GM18517 (cell line): Measurements from ENCODE around the gene LY6G5C.

Experiments
- ATAC-seq: cut with Tn5 transposase; IDR thresholded peaks from one replicate; pipeline ENCODE4 v1.9.1; 2021; ENCODE audit warnings: mild to moderate bottlenecking, moderate library complexity; ENCODE audit not compliant: unreplicated experiment

LY6G5C gene

DNA sequence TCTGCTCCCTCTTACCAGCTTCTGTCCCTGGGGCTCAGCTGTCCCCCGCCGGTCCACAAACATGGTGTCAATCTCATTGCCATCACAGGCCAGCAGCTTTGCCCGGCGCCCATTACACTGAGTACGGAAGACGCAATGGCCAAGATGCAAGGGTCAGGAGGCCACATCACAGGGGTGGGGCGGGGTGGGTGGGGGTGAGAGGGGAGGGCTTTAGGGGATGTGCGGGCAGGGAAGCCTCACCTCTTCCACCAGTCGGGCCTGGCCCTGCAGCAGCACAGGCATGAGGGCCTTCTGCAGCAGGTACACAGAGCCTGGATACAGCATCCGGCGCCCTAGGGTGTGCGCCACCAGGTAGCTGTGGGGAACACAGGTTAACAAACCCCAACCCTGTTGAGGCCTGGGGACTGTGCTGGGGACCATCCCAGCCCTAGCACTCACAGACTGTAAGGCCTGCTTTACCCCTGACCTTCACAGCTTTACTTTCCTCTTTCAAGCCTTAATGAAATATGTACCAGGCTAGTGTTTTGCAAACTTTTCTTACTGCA is 10.8 kb upstream of the LY6G5C start:
- ATAC-seq, result no peak

DNA sequence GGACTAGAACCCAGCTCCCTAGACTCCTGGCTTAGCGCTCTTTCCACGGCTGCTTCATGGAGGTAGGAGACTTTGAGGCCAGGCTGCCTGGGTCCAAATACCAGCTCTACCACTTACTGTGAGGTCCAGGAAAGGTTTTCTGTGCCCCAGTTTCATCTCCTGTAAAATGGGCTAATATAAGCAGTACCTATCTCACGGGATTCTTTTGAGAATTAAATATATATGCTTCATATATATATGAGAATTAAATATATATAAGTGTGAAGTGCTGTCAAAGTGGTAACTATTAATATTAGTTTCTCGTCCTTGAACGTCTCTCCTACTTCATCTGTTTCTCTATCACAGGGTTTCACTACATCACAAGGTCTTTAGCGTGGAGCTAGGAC is 10.2 kb upstream of the LY6G5C start:
- no peak for ATAC-seq

DNA sequence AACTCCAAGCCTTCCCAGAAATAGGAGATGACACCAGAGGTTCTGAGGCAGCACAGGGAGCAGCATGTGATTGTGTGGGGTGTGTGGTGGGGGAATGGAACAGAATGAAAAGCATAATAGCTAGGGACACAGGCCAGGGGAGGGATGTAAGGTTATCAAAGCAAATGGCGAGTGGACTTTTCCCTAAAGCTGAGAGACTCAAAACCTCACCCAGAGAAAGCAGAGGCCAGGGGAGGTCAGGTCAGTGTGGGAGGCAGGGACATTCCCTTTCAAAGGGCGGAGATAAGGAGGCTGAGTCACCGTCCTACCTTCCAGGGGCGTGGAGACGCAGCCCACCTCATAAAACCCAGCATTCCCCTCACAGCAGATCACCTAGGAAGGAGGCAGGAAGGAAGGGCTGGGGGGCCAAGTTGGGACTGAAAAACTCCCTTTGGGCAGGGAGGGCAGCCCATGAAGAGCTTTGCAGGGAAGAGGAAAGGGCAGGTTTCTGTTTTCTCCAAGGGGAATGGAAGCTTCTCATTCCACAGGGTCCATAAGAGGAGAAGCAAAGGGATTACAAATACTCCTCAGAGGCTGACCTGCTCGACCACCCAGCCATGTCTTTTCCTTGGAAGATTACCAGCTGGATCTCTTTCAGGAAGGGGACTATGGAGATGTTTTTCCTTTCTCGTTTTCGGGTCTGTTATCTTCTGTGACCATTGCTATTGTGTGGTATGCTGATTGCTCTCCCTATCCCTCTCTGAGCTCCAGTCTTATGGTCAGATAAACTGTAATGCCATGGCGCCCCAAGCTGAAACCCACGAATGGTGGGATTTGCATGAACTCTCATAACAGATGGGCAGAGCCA is 9.6 kb upstream of the LY6G5C start:
- no peak for ATAC-seq

DNA sequence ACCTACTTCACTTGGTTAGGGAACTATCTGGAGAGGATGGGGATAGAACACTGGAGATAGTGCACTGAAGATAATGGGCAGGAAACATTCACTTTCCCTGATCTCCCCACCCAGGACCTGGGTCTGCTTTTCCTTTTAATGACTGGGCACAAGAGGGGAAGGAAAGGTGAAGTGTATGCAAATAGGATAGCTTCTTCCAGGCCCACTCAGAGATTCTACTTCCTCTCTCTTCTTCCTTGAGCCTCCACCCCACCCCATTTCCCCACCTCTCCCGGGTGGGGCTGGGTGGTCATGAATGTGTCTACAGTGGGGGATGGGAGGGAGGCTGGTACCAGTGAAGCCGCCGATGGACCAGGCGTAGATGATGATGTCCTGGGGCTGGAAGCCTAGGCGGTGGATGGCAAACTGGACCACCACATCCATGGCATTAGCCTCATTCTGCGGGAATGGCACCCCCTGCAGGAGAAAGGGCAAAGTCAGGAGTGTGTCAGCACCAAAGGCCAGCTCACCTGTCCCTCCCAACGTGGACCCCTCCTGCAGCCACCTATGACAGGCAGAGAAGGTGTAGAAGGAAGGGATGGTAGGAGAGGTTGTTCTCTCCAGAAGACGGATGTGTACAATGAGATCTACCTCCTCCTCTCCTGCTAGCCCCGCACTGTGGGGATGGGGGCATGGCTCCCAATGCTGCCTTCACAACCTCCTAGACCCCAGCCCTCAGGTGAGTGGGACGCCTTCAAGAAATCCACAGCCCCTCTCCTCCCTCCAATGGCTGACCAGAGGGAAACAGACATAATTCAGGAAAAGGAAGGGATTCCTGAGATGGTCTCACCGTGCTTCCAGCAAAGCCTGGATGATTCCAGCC is 8.6 kb upstream of the LY6G5C start:
- ATAC-seq, result no peak

GRCh38 chr6:31687860-31688693 is 7.2 kb upstream of the LY6G5C start:
- ATAC-seq, result no peak

GRCh38 chr6:31687321-31687720 is 6.5 kb upstream of the LY6G5C start:
- ATAC-seq, result no peak

DNA sequence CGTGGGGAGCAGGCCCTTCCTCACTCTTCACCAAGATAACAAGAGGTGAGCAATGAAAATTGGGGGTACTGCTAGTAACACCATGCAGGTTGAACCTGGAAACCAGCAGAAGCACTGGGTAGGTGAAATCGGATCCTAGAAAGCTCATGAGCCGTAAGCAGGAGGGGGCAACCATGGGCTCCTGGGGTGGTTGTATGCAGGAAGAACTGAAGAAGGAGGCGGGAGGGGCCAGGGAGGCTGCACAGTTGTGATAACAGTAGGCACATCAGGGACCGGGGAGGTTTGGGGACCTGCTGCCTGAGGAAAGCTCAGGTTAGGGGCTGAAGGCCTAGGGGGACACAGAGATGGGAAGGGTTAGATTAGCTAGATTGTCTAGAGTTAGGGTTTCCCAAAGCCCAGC is 5.6 kb upstream of the LY6G5C start:
- no peak for ATAC-seq

- ATAC-seq, result no peak
Observed at GRCh38 chr6:31683591-31683990, 2.7 kb upstream of the LY6G5C start.

DNA sequence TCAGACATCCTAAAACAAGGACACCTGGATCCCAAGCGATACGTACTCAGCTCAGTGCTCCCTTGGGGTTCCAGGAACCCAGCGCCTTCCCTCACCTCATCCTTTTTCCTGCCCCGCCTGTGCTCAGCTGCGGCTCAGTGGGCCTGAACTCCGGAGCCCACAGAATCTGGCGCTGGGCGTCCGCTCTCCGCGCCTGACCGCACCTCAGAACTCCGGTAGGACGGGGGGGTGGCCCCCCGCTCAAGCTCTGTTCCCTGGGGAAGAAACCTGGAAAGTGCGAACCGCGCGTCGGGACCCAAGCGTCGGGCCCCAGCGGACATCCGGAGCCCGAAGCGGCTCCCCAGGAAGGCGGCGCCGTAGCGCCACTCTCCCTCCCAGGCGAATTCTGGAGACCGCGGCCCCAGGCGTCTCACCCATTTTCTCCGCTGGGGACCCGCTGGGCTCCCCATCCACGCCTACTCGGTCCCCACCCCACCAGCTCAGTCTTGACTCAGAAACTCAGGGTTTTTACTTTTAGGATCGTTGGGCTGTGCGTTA is 336 bp upstream of the LY6G5C start:
- ATAC-seq, result no peak

DNA sequence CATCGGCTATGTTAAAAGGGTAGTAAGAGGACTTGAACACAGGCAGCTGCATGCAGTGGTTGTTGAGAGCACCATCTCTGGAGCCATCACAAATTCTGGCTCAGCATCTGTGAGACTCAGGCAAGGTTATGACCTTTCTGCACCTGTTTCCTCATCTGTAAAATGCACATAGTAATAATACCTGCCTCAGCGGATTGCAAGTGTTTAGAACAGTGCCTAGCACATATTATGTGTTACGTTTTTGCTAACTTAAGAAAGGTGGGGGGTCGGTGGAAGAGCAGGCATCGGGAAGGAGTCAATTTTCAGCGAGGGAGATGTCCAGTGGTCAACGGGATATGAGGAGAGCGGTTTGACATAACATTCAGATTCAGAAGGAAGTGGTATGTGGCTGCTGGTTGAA is 2.9 kb downstream of the LY6G5C start:
- ATAC-seq, result no peak

GRCh38 chr6:31676904-31677303 is 4.0 kb downstream of the LY6G5C start:
- no peak for ATAC-seq

DNA sequence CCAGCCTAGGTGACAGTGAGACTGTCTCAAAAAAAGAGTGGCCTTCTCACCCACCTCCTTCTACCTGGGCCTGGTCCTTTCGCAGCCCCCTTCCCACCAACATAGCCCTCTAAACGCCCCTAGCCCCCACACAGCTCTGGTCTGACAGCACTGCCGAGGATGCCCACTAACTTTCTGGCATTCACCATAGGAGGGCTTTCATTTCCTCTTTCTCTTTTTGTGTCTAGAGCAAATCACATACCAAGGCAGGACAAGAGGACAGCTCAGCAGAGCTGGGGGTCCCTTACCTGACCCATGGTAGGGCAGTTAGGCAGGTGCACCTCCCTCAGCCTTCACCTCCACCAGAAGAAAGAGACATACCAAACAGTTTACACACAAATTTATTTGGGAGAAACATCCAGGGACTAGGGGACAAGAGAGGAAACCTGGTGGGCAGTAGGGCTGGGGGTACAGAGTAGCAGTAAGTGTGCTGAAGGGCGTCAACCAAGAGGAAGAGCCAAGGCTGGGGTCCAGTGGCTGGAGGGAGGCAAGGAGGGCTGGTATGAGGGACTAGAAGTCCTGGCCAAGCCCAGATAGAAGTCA is 4.5 kb downstream of the LY6G5C start:
- ATAC-seq, result no peak

- no peak for ATAC-seq
Observed at GRCh38 chr6:31669676-31670075, 11.2 kb downstream of the LY6G5C start, which contains the start of gene LY6G5B. LY6G5B (plus strand) TSS chr6:31669976; CDS start chr6:31670951, 975 bp downstream.

DNA sequence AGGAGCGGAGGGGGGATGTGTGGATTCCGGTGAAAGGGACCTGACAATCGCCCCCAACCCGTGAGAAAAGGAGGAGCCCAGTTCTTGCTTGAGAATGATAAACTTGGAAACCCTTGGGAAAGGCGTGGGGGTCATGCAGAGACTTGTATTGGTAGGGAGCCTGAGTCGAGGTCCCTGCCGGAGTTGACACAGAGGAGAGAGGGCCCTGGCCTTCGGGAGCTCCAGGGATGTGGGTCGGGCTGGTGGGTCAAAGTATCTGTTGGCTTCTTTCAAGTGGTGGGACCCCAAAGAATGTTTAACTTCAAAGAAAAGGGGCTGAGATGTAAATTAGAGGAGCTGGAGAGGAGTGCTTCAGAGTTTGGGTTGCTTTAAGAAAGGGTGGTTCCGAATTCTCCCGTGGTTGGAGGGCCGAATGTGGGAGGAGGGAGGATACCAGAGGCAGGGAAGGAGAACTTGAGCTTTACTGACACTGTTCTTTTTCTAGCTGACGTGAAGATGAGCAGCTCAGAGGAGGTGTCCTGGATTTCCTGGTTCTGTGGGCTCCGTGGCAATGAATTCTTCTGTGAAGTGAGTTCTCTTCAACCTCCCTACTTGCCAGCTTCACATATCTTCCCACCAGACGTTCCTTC is 14.4 kb downstream of the LY6G5C start:
- ATAC-seq, result no peak

DNA sequence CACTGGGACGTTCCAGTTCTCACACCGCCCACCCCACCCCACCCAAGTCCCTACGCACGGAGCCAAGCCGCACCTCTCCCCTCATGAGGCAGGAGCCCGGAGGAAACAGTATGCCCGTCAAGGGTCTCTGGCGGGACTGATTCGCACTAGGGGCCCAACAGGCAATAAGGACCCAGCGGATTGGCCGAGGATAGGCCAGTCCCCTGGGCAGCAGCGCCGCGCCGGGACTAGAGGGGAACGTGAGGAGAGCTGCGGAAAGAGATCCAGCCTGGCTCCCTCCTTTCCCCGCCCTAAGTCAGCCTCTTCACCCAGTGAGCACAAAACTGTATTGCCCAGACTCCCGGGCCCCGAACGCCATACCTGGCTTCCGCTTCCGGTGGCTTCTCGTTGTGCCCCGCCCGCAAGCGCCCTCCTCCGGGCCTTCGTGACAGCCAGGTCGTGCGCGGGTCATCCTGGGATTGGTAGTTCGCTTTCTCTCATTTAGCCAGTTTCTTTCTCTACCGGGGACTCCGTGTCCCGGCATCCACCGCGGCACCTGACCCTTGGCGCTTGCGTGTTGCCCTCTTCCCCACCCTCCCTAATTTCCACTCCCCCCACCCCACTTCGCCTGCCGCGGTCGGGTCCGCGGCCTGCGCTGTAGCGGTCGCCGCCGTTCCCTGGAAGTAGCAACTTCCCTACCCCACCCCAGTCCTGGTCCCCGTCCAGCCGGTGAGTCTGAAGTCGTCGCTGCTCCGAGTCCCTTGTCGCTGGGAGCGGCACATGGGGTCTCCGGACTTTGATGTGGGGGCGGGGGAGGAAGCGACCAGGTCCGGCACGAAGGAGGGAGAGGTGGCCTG is 15.1 kb downstream of the LY6G5C start, which contains the start of gene CSNK2B:
CSNK2B (plus strand) TSS at position 580 of the 836 bp plus-strand sequence. CDS start 752 bp downstream, outside the sequence.
- peak; percentile 81 for ATAC-seq

DNA sequence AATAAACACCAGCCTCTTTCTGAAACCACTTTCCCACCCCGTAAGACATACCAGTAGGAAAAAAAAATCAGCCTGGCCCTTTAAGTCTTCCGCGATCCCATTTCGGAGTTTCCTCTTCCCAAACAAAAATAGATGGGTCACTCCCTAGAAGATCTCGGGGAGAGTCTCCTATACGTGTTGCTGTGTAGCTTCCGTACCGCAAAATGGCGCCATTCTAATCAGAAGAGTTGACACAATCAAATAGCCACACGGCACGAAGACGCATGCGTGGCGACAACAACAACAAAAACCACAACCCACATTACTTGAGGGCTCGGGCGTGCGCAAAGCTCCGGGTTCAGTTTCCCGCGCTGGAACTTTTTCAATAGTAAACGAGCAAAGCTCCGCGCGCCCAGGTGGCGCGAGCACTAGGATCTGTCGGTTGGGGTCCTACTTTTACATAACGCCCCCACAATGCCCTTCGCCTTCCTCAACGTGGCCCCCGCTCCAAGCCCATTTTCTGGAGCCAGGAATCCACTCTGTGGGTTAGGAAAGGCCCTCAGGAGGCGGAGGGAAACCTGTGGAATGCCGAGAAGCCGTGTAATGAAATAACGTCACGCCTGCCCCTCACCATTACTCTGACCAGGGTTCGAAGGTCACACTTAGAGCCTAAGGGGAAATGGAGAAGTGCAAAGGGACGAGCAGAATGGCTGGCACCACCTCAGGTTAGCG is 15.9 kb downstream of the LY6G5C start, which contains the start of gene GPANK1:
GPANK1 (minus strand) TSS at position 208 of the 711 bp plus-strand sequence. CDS start 519 bp downstream, outside the sequence.
- peak; percentile 47 for ATAC-seq

DNA sequence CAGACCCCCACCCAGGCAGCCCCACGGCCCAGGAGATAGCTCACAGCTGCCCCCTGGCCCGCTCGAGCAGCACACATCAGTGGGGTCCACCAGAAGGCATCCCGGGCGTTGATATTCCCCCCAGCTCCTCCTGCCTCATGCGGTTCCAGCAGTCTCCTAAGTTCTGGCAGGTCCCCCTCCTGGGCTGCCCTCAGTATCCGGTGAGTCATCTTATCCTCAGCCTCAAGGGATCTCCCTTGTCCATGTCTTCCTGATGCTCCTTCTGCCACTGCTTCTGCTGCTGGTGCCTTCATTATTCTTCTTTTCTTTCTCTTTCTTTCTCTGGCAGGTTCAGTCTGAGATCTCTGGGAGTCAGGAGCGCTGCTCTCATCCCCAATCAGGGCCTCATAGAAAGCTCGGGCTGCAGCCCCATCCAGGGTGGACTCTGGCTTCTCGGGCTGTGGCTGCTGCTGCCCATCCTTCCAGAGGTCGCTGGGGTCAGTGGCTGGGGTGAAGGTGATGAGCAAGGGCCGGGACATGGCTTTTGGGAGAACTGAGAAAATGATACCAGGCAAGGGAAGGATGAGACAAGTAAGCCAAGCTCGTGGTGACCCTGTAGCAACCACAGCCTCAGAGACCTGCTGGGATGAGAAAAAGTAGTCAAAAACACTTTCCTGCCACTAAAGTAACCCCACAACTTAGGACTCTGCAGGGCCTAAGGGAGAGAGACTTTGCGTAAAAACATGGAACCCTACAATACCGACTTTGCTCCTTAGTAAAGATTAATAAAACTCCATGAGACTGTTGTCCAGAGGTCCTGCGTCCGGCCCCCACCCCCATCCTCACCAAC is 16.7 kb downstream of the LY6G5C start:
- ATAC-seq, result no peak
